AG08395 (cell line): Measurements from ENCODE around the gene CXXC5.

Source experiments
- DNase-seq: peaks from one replicate; pipeline ENCODE4 v3.0.0; 2012; ENCODE audit warnings: mixed read lengths, low spot score

CXXC5 gene

DNA sequence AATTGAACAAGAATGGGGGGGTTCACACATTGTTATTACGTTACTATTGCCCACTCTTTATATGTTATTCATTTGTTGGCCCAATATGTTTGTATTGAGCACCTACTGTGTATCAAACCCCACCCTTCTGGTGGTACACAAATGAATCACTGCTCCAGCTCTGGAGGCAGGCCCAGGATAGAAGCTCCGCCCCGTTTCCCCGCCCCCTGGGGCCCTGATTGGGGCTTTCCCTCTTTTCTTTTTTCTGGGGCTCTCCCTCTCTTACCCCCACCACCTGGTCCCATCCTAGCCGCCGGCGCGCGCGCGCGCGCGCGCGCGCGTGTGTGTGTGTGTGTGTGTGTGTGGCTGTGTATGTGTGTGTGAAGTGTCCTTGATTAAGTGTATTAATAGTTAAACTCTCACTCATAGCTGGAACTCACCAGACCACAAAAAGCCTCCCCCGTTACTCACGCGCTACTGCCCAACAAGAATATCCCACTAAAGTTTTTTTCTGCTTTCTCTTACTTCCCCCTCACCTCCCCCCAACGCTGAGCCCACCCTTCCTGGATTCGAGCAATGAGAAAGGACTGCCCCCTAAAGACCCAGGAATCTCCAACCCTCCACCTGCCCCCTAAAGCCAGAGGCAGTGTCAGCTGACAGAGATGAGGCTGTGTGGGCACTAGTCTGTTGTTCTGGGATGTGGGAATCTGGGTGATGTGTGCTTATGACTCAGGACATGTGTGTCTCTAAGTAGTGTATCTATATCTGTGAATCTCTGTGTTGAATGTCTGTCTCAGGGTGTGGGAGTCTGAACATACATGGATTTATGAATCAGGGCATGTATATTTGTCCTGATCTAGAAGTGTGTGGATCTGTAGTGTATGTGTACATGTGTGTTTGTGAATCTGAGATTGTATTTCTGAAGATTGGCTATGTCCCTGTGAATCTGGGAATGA lies 4.0 kb downstream of the CXXC5 start:
- DNase-seq = peak; percentile 81

DNA sequence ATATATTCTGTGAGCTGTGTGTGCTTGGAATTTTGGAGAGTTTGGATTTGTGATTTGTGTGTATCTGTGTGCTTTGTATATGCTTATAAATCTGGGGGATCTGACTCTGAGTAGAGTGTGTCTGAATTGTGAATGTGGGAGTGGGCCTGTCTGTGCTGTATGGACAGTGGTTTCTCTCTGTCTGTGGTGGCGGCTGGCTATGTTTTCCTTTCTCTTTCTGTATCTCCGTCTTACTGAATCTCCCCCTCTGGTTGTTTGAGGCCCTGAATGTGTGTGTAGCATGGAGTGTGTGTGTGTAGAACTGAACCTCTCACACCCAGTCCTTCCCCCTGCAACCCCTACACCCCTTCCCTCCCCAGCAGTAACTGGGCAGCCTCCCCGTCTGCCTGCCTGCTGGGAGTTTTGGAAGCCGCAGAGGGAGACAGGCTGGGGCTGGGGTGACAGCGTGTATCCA lies 4.7 kb downstream of the CXXC5 start:
- DNase-seq = no peak

DNA sequence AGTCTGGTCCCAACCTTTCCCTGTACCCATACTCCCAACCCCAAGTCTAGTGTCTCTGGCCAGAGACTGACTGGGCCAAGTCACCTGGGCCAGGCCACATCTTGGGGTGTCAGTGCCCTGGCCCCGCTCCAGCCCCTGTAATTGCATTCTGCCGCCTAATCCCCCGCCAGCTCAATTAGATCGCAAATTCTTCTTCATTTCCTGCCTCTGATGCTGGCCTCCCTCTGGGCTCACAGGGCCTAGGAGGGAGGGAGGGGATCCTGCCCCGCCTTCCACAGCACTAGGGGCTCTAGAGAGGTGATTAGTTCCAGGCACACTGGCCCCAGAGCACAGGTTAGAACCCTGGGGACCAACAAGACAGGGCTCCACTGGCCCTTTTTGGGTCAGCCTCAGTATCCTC lies 5.5 kb downstream of the CXXC5 start:
- DNase-seq = no peak

DNA sequence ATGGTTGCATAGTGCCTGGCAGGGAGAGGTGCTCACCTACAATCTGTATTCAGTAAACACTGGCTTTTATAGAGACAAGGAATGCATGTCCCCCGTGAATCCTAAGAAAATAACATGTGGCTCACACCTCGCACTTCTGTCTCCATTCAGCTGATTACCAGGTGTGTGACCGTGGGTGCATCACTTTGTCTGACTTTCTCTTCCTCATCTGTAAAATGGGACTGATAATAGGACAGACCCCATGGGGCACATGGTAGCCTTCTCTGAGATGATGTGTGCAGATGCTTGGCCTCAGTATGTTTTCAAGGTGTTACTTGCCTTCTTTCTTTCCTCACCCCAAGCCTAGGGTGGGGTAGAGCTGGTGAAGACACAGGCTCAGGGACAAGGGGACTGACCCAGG lies 6.3 kb downstream of the CXXC5 start:
- DNase-seq = no peak

DNA sequence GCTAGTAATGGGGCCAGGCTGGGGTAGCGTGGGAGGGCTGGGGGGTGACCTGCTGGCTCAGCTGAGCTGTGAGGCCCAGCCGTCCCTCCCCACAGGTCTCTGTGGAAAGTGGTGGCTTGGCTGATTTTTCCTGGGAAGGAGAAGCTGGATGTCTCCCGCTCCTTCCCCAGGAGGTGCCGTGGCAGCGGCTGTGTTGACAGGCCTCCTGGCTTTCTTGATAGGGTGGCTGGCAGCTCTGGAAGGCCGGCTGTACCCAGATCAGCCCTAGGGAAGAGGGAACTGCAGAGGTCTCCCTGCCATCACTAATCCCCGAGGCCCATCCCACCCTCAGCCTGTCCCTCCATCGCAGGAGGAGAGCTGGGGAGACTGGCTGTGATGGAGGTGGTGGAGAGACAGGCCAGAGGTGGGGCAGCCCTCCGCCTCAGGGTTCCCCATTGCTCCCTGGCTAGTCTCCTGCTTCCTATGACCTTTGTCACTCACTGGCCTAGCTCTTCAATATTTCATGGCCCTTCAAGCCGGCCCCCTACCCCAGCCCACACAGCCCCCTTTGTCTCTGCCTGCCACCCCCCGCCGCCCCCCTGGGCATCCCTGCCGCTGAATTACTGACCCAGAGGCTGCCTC lies 6.8 kb downstream of the CXXC5 start:
- DNase-seq = no peak

DNA sequence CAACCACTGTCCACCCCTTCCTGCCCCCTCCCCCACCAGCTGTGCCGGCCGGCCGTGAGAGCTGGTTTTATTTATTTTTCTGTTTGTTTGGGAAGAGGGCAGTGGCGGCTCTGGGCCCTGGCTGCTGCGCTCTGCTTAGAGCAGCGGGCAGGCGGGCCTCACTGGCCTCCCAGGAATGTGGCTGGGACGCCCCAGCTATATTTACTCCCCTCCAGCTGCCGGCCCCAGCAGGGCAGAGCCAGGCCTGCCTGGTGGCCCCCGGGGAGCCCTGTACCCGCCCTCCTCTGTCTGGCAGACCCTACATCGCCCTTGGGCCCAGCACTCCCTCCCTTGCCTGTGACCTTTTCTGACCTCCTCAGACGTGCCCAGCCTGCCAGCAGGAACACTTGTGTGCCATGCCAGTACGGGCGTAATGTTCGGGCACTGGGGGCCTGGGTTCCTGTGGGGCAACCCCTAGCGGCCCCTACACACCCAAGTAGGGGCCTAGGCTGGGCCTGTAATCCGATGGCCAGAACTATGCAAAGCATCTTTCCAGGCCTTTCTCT lies 7.7 kb downstream of the CXXC5 start:
- peak; percentile 47 for DNase-seq

DNA sequence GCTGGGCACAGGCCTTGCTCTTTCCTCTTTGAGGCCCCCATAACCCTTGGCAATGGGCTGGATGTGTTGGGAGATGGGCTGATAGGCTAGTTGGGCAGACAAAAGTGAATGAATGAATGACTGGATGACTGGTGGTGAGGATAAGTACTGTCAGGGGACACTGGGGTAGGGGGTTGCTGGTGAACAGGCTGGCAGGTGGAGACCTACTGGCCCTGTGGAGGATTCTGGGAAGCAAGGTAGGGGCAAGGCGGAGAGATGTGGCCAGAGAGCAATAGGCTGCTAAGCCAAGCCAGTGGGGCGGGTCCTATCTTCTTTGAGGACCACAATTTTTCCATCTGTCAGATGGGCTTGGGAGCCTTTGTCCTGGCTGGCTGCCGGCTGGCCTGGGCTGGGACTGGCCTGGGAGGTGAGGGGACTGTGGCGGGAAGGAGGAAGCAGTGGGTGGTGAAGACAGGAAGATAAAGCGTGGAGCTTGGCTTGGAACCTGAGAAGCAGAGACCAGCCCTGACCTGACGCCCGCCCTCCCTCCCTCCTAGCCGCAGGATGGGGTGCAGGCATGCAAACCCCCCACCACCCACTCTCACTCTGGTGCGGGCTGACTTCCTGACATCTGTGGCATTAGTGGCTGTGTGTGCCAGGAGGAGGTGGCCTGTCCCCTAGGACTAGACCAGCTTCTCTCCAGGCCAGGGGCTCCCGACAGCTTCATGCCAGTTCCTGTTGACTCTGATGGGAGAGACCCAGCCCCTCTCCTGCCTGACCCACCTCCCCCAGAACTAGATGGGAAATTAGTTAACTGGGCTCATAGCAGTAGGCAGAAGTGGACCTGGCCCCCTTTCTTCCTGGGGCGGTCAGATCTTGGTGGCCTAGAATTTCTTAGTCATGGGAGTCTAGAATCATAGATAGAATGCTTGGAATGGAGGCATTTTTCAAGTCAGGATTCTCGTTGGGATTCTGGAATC lies 9.5 kb downstream of the CXXC5 start:
- DNase-seq = peak; percentile 47

DNA sequence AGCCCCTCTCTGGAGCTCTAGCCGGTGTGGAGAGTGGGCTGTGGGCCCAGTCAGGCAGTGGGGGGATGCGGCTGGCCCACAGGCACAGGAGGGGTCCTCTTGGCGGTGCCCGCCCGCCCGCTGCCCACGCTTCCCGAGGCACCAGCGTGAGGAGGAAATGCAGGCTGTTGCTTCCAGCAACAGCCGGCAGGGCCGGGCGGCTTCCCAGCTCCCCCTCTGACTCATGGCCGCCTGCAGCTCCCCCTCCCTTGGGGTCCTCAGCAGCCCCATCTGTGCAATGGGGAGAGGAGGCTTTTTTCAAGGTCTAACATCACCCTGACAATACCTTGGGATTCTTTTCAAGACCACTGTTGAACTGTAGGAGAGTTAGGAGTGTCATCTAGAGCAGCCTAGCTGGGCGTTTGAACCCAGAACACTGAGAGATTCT lies 10.4 kb downstream of the CXXC5 start:
- peak; percentile 38 for DNase-seq

DNA sequence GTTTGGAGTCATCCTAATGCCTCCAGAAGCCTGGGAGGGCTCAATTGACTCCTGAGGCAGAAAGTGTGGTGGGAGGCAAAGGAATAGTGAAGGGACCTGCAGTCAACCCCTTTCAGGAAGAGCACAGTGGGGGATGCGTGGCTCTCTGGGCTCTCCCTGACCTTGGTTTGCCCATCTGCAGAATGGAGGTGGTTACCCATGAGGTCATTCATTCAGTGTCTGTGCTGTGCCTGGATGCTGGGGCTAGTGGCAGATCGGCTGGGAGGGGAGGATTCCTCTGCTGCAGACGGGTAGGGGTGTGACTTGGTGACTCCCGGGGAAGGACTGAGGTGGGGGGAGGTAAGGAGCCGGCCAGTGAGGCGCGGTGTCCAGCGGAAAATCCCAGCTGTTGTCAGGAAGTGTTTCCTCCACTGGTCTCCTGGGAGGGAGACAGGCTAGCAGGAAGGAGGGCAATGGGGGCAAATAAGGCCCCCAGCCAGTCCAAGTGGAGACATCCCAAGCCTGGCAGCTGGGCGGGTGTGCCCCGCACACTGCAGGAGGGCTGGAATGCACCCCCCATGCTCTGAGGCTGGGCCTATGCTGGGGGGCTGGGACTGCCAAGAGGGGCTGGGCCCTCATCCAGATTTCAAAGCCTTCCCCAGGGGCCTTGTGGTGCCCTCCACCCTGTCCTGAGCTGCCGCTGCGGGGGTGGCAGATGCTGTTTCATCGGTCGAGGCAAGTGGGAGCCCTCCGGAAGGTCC lies 10.9 kb downstream of the CXXC5 start:
- DNase-seq = peak; percentile 68

DNA sequence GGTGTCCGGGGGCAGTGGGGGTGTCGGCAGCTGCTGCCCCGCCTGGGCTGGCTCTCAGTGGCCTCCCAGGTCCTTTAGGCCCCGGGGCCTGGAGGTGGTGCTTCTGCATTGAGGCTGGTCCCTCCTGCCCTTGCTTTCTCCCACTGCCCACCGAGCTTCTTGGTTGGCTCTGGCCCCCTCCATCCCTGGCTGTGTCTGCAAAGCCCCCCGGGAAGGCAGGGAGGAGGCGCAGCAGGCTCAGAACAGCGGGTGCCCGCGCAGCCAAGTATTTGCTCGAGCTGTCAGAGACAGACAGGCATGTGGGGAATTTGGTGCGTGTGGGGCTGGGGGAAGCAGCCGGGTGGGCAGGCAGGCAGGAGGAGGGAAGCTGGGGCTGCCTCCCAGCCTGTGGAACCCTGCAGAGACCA lies 11.5 kb downstream of the CXXC5 start:
- no peak for DNase-seq

DNA sequence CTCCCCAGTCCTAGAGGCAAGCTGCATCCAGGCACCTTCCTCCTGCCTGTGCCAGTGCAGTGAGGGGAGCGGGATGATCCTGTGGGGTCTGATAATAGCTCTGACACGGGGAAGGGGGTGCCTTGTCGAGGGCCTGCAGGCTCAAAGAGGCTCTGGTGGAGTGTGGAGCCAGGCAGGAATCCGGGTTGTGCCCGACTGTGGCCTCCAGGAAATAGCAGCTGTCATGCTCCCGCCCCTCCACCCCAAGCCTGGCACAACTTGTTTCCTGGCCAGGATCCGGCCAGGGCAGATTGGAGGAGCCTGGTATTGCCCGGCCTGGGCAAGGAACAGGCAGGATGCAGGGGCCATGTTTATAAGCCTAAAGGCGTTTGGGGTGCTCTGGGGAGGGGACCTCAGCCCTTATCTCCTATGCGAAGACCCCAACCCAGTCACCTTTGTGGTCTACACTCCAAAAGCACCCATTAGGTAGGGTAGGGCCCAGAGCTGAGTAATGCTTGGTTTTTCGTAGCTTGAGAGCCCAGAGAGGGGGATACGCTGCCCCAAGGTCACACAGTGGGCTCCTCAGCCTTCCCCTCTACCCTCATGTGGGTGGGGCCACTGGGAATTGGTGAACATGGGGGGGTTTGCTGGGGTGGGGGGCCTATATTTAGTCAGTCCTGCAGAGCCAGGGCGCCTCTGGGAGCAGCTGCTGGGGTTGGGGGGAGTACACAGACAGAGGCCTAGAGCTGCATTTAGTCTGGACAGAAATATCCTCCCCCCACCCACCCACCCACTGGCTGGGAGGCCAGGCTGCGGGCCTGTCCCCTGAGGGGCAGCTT lies 12.2 kb downstream of the CXXC5 start:
- DNase-seq = peak; percentile 35

DNA sequence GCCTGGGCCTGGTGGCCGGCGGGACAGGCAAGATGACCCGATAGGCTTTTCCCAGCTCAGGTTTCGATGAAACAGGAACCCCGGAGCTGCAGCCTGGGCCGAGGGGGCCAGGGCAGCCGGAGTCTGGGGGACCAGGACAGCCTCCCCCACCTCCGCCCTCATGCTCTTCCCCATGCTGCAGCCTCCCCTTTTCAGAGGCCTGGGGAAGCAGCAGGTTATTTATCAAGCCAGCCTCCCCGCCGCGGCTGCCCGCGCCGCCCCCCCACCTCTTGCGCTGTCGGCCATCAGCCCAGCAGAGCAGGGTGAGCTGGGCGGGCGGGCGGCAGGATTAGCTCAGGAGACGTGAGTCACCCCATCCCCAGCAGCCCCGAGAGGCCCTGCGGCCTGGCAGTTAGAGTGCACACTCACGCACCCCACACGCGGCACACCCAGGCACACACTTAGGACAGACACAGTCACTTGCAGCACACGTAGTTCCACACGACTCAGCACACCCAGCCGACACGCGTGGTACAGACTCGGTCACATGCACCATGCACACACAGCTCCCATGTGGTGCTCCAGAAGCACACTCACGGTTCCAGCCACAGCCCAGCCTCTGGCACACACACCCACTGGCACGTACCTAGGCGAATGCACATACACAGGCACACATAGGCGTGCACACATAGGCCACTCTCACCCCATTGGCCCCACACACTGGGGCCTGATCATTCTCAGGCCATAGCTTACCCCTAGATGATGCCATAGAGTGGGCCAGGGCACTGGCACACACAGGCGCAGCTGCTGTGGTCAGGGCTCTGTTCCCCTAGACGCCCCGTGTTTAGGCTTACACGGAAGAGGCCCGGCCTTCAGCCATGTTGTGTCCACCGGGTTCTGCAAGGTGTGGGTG lies 13.0 kb downstream of the CXXC5 start:
- DNase-seq = peak; percentile 95

DNA sequence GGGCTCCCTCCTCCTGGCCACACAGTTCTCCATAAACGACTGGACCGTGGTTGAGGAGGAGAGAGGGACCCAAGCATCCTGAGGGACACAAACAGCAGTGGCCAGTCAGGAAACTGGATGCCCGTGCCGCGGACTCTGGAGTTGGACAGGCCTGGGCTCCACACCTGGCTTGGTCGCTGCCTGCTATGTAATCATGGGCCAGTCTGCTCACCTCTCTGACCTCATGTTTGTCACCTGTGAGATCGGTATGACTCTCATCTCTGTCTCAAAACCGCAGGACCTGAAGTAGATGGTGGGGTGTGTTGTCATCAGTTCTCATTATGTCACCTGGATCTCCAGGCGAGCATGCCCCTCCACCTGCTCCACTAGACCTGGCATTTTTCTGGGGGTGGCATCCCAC lies 14.5 kb downstream of the CXXC5 start:
- DNase-seq = no peak

DNA sequence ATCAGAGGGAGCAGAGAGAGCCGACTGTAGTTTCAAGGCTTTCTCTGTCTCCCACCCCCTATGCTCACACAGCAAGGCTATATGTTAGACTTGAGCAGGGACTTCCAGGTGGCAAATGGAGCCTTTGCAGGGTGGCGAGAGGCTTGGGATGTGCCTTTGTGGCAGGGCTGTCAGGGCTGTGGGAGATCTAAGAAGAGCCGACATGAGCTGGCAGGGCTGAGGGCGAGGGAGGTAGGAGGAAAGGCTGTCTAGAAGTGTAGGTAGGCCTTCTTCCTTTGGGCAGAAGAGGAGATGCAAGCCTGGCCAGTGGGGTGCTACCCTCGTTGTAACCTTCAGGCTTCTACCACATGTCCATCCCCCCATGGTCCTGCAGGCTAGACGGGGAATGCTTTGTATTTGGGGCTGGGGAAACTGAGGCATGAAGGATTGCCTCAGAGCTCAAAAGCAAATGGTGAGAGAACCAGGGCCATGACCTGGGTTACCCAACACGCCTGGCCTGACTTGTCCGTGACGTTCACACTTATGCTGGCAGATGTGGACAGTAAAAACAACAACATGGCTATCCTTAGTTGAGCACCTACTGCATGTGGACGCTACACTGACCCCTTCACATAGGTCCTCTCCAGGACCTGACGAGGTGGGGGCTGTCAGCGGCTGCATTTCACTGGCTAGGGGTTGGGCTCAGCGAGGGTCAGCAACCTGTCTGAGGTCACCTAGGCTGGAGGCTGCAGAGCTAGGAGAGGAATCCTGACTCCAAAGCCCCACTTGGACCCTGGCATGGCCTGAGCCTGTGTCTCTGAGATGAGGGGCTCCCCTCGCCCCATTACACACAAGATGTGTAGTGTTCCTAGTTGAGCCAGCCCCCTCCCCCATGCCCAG lies 15.3 kb downstream of the CXXC5 start:
- no peak for DNase-seq

DNA sequence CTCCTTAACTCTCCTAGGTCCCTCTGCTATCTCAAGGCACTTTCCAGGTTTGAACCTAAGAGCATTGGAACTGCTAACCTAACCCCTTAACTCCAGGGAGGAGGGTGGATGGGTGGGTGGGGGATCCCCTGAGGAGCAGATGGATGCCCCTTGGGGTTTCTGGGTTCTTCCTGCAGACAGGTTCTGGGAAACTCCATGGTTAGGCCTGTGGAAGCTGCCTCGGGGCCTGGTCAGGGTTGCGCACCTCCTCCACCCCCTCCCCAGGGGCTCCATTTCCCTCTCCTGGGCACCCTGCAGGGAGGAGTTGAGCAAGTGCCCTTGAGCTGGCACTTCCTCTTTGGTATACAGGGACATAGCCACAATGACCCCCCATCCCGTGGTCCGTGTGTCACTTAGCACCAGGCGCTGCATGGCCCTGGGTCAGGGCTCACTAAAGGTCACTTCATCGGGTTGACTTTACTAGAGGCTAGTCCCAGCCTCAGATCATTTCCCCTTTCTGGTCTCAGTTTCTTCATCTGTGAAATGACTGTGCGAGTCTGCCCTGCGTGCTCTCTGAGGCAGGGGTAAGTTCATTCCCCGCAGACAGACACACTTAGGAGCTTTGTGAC lies 16.0 kb downstream of the CXXC5 start:
- no peak for DNase-seq

DNA sequence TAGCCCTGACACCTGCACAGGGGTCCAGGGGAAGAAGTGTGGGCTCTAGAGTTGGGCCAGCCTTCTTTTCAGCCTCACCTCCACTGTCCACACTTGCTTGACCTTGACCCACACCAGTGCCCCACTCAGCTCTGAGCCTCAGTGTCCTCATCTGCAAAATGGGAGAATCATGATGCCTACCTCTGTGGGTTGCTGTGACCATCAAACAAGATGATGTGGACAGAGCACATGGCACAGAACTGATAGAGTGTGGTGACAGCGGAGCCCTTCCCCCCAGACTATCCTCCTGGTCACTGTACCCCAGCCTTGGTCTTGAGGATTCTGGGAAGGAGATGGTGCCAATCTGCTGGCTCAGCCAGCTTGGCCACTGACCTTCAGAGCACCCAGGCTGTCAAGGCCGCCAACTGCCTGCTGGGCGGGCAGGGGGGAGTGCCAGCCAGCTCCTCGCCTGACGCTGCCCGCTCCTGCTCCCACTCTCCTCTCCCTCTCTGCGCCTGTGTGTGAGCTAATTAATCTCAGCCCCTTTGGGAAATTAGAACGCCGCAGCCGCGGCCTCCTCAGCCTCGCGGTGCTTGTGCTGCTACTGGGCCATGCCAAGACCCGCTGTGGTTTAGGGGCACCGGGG lies 16.7 kb downstream of the CXXC5 start:
- no peak for DNase-seq

DNA sequence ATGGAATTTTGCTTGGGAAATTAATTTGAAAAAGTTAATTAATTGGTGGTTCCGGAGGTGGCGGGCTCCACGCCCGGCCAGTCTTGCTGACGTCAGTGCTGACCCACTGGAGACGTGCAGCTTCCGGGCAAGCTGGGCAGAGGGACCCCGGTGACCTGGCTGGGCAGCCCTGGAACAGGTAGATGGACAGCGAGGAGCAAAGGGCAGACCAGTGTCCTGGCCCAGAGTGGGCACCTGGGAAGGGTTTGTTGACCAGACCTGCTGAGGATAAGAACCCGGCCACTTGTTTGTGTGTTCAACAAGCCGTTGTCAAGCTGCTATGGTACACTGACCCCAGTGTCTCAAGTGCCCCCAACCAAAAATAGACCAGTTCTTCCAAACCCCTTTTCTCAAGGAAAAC lies 17.5 kb downstream of the CXXC5 start:
- no peak for DNase-seq
